AG09309 (cell line): ENCODE data around the gene TPR.

Experiments
- DNase-seq: peaks from one replicate; pipeline ENCODE4 v3.0.0-alpha.2; 2010; ENCODE audit warnings: low read depth
- H3K4me3 ChIP-seq: 2 replicates; pipeline ENCODE4 v1.5.1; 2011; ENCODE audit warnings: mild to moderate bottlenecking, low read depth, low read length, moderate library complexity; ENCODE audit not compliant: control insufficient read depth
- CTCF ChIP-seq: IDR thresholded peaks from 2 replicates; pipeline ENCODE4 v1.5.1; 2011; ENCODE audit warnings: mild to moderate bottlenecking, low read depth, low read length, inconsistent platforms; ENCODE audit not compliant: insufficient read depth, control insufficient read depth; ENCODE audit errors: missing control alignments

Gene TPR

GRCh38 chr1:186272486-186272885 lies 102.6 kb downstream of the TPR start:
- no peak for DNase-seq
- no peak overlapping the region for H3K4me3 ChIP-seq
- no peak for TF ChIP-seq CTCF

- no peak for DNase-seq
- no peak overlapping the region for H3K4me3 ChIP-seq
- TF ChIP-seq CTCF: no peak
These were observed 104.0 kb downstream of the TPR start for GRCh38 chr1:186271032-186271431.
